Measurements from ENCODE around the gene CTDSPL. TPM values are rescaled to one million over a fixed set of nuclear protein-coding genes. Genes with fewer than 3 reads are reported as not detected.
A peak's percentile ranks its signal among the peaks of the same experiment; 100 is the strongest.

The CTDSPL gene
- total RNA-seq, 8 experiments from 2014 or later = 6.6 to 31.9 (median 12.6) TPM

GRCh38 chr3:37902674-37903073 is 41.0 kb downstream of the CTDSPL start:
- Histone ChIP-seq H3K4me3 (no peak overlapping the region), H3K4me1 (replicated peaks in 1 of 2) (peaks cover 34 to 36% of the 10 kb centered on the region in 2 donors), H3K27ac (no peak overlapping the region)
- in situ Hi-C loops (cut with MboI; ENCODE audit: low pct_unique_long_range_greater_than_20kb in 2 of 9, low sequenced_read_pairs in 9 of 9, unreplicated experiment in 9 of 9) = no loop called here
- ATAC-seq (replicated peaks in 6 of 8) = no peak
- WGBS, 10 experiments = 100% methylated on average over 2 to 4 of the region's 4 CpGs; no CpG with 5 or more reads in 5 of the 10 experiments

DNA sequence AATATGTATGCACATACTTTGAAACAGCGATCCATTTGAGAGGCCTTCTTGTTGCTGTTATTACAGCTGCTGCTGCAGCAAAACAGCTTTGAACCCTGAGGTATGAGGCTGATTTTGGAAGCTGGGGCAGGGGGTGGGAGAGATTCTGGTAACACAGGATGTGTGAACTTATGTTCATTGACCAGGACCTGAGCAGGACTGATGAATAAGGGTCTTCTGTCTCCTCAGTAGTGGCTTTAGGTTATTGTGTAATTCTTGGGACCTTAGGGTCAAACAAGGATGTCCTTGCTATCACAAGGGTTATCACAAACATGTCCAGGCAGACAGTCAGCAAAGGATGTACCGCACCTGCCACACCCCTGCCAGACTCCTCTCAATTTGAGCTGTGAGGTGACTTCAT is 41.6 kb downstream of the CTDSPL start:
- Histone ChIP-seq H3K4me1 (replicated peaks in 1 of 2) (peaks cover 34 to 41% of the 10 kb centered on the region in 2 donors), H3K4me3 (no peak overlapping the region), H3K27ac (no peak overlapping the region)
- ATAC-seq (replicated peaks in 6 of 8) = no peak
- 60 to 100% (median 93%) methylated on average over 1 of the region's 2 CpGs; no CpG with 5 or more reads in 2 of the 10 experiments for WGBS, 10 experiments
- in situ Hi-C loops (cut with MboI; ENCODE audit: low pct_unique_long_range_greater_than_20kb in 2 of 9, low sequenced_read_pairs in 9 of 9, unreplicated experiment in 9 of 9) = no loop called here

DNA sequence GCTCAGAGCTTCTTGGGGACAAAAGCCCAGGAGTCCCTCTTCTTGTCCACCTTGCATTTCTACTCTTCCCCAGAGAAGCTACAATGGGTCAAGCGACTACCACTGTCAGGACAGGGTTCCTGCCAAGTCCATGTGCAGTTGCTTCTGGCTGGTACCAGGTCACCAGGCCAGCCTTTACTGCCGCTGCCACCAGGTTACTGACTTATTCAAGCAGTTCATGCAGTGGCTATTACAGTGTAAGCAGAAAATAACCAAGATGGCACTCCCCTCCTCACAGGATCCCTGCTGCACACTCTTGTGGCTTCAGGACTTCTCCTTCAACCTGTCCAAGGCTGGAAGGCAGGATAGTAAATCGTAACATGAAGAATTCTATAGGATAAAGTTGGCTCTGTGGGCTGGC is 42.1 kb downstream of the CTDSPL start:
- WGBS, 10 experiments = 94 to 100% (median 100%) methylated on average over 2 to 3 of the region's 3 CpGs; no CpG with 5 or more reads in 7 of the 10 experiments
- in situ Hi-C loops (cut with MboI; ENCODE audit: low pct_unique_long_range_greater_than_20kb in 2 of 9, low sequenced_read_pairs in 9 of 9, unreplicated experiment in 9 of 9) = no loop called here
- peaks cover 34 to 41% of the 10 kb centered on the region in 2 donors for H3K4me1 ChIP-seq (replicated peaks in 1 of 2)
- H3K4me3 ChIP-seq = no peak overlapping the region
- ATAC-seq (replicated peaks in 6 of 8) = no peak
- H3K27ac ChIP-seq = no peak overlapping the region

- Histone ChIP-seq H3K4me1 (replicated peaks in 1 of 2) (peaks cover 34 to 41% of the 10 kb centered on the region in 2 donors), H3K4me3 (no peak overlapping the region), H3K27ac (no peak overlapping the region)
- ATAC-seq (replicated peaks in 6 of 8) = peak in 7 of 8 experiments; percentile 27 to 81 (median 52)
- WGBS, 10 experiments = 9% methylated on average over 1 of the region's 1 CpG; no CpG with 5 or more reads in 9 of the 10 experiments
- in situ Hi-C loops (cut with MboI; ENCODE audit: low pct_unique_long_range_greater_than_20kb in 2 of 9, low sequenced_read_pairs in 9 of 9, unreplicated experiment in 9 of 9) = no loop called here
Measured at GRCh38 chr3:37904601-37905000, 42.9 kb downstream of the CTDSPL start.

DNA sequence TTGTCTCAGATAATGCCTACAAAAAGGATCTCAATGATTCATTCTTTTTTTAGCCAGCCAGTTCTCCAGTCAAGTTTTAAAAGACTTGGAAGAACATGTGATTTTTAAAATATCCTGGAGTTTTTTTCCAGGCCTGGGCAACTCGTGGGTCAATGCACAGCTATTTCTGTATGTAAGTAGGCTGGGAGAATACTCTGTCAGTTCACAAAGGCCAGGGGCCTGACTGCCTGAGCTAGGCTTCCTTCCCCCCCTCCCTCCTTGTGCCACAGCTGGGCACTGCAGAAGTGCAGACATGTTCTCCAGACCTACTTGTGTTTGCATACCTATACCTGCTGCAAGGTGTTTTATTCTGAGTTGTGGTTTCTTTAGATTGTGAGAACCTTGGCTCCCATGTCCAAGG is 43.7 kb downstream of the CTDSPL start:
- no peak overlapping the region for H3K27ac ChIP-seq
- no peak overlapping the region for H3K4me3 ChIP-seq
- ATAC-seq (replicated peaks in 6 of 8) = peak in 5 of 8 experiments; percentile 43 to 67 (median 46)
- WGBS, 10 experiments = 0 to 40% (median 0%) methylated on average over 1 of the region's 1 CpG; no CpG with 5 or more reads in 5 of the 10 experiments
- H3K4me1 ChIP-seq (replicated peaks in 1 of 2) = peaks cover 34 to 41% of the 10 kb centered on the region in 2 donors
- in situ Hi-C loops (cut with MboI; ENCODE audit: low pct_unique_long_range_greater_than_20kb in 2 of 9, low sequenced_read_pairs in 9 of 9, unreplicated experiment in 9 of 9) = no loop called here

DNA sequence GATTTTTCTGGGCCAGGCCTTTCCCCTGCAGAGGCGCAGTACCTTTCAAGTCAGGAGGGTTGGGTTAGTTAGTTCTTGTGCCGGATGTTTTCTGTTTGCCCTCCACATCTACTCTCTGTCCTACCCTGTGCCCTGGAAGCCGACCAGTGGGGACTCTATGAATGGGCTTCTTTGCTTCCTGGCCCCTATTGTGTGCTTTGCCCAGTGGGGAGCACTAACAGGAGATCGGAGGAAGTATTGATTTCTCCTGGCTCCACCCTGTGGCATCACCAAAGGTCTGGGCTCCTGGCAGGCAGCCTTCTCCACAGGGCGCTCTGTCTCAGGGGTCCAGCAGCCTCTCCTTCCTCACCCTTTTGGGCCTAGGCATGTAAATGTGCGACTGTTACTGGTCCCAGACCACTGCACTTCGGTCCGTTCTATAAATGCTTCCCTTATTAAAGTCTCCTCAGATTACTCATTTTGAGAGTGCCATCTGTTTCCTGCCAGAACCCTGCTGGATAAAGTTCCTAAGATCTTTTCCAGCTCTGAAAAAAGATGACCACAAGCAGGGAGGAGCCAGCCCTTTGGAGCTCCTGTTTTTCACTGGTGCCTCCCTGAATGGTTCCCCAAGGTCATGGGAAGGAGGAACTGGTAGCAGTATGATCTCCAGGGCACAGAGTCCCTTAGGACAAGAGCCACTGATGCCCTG is 44.5 kb downstream of the CTDSPL start:
- peak in 4 of 8 experiments; percentile 11 to 52 (median 29) for ATAC-seq (replicated peaks in 6 of 8)
- peaks cover 34 to 41% of the 10 kb centered on the region in 2 donors for H3K4me1 ChIP-seq (replicated peaks in 1 of 2)
- H3K27ac ChIP-seq = peak overlapping the region in 1 of 2 donors; percentile 18
- WGBS, 10 experiments = 20 to 100% (median 70%) methylated on average over 1 to 6 of the region's 8 CpGs; no CpG with 5 or more reads in 4 of the 10 experiments
- in situ Hi-C loops (cut with MboI; ENCODE audit: low pct_unique_long_range_greater_than_20kb in 2 of 9, low sequenced_read_pairs in 9 of 9, unreplicated experiment in 9 of 9) = no loop called here
- no peak overlapping the region for H3K4me3 ChIP-seq

- peak overlapping the region in 1 of 2 donors; percentile 18 for H3K27ac ChIP-seq
- WGBS, 10 experiments = 20 to 100% (median 59%) methylated on average over 1 to 5 of the region's 5 CpGs; no CpG with 5 or more reads in 2 of the 10 experiments
- peaks cover 34 to 41% of the 10 kb centered on the region in 2 donors for H3K4me1 ChIP-seq (replicated peaks in 1 of 2)
- ATAC-seq (replicated peaks in 6 of 8) = peak in 2 of 8 experiments; percentile 11 to 24
- no peak overlapping the region for H3K4me3 ChIP-seq
- in situ Hi-C loops (cut with MboI; ENCODE audit: low pct_unique_long_range_greater_than_20kb in 2 of 9, low sequenced_read_pairs in 9 of 9, unreplicated experiment in 9 of 9) = no loop called here
Measured at GRCh38 chr3:37906734-37907282, 45.1 kb downstream of the CTDSPL start.

DNA sequence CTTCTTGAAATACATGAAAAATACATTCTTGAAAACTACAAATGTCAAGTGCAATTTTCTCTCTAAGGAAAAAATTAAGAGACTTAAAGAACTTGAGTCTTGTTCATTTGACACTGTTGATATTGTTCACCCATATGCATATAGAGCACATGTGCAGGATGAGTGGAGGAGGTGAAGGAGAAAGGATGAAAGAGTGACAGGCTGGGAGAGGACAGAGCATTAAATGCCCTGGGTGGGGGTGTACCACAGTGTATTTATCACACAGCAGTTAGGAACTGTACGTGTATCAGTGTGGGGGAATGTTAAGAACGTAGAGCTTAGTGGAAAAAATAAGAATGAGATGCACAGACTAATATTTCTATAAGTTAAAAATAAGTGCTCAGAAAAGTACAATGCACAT is 45.7 kb downstream of the CTDSPL start:
- peak in 2 of 8 experiments; percentile 10 to 30 for ATAC-seq (replicated peaks in 6 of 8)
- Histone ChIP-seq H3K27ac (no peak overlapping the region), H3K4me3 (no peak overlapping the region), H3K4me1 (replicated peaks in 1 of 2) (peaks cover 34 to 41% of the 10 kb centered on the region in 2 donors)
- WGBS, 10 experiments = 18 to 91% (median 56%) methylated on average over 1 to 2 of the region's 2 CpGs; no CpG with 5 or more reads in 1 of the 10 experiments
- in situ Hi-C loops (cut with MboI; ENCODE audit: low pct_unique_long_range_greater_than_20kb in 2 of 9, low sequenced_read_pairs in 9 of 9, unreplicated experiment in 9 of 9) = no loop called here

DNA sequence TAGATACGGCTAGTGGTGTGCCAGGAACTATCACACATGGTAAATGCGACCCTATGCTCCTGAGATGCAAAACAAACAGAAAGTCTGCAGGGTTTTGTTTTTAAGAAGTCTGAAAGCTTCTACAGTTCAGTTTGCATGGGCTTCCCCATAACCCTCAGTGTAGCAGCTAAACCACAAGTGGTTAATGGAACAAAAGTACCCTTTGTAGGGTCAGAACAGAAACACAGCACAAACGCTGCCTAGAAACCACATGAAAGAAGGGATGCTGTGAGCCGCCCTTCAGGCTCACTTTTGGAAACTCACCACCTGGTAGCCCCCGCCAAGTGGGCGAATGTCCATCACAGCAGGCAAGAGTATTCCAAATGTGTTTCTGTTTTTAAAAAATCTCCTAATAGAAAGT is 46.2 kb downstream of the CTDSPL start:
- no peak overlapping the region for H3K4me3 ChIP-seq
- in situ Hi-C loops (cut with MboI; ENCODE audit: low pct_unique_long_range_greater_than_20kb in 2 of 9, low sequenced_read_pairs in 9 of 9, unreplicated experiment in 9 of 9) = no loop called here
- H3K27ac ChIP-seq = no peak overlapping the region
- ATAC-seq (replicated peaks in 6 of 8) = peak in 2 of 8 experiments; percentile 37 to 50
- WGBS, 10 experiments = 21 to 94% (median 48%) methylated on average over 2 to 6 of the region's 6 CpGs
- peaks cover 34 to 41% of the 10 kb centered on the region in 2 donors for H3K4me1 ChIP-seq (replicated peaks in 1 of 2)

GRCh38 chr3:37909067-37909911 is 47.6 kb downstream of the CTDSPL start:
- no peak overlapping the region for H3K27ac ChIP-seq
- in situ Hi-C loops (cut with MboI; ENCODE audit: low pct_unique_long_range_greater_than_20kb in 2 of 9, low sequenced_read_pairs in 9 of 9, unreplicated experiment in 9 of 9) = no loop called here

GRCh38 chr3:37910671-37911400 is 49.2 kb downstream of the CTDSPL start:
- in situ Hi-C loops (cut with MboI; ENCODE audit: low pct_unique_long_range_greater_than_20kb in 2 of 9, low sequenced_read_pairs in 9 of 9, unreplicated experiment in 9 of 9) = no loop called here
- Histone ChIP-seq H3K4me3 (no peak overlapping the region), H3K27ac (no peak overlapping the region), H3K4me1 (replicated peaks in 1 of 2) (peaks cover 17 to 23% of the 10 kb centered on the region in 2 donors)
- WGBS, 10 experiments = 67 to 100% (median 94%) methylated on average over 1 to 4 of the region's 4 CpGs; no CpG with 5 or more reads in 3 of the 10 experiments
- ATAC-seq (replicated peaks in 6 of 8) = peak in 1 of 8 experiments; percentile 28

More at GRCh38 chr3:37909067-37909911, 47.6 kb downstream of the CTDSPL start:
- H3K4me3 ChIP-seq = no peak overlapping the region
- no peak for ATAC-seq (replicated peaks in 6 of 8)
- peaks cover 31 to 36% of the 10 kb centered on the region in 2 donors for H3K4me1 ChIP-seq (replicated peaks in 1 of 2)
- WGBS, 10 experiments = 94 to 100% (median 100%) methylated on average over 1 to 4 of the region's 5 CpGs; no CpG with 5 or more reads in 2 of the 10 experiments

GRCh38 chr3:37912052-37912733 is 50.5 kb downstream of the CTDSPL start:
- in situ Hi-C loops (cut with MboI; ENCODE audit: low pct_unique_long_range_greater_than_20kb in 2 of 9, low sequenced_read_pairs in 9 of 9, unreplicated experiment in 9 of 9) = no loop called here
- WGBS, 10 experiments = 82 to 100% (median 90%) methylated on average over 1 to 7 of the region's 9 CpGs
- peak in 2 of 8 experiments; percentile 54 to 63 for ATAC-seq (replicated peaks in 6 of 8)
- Histone ChIP-seq H3K4me1 (replicated peaks in 1 of 2) (peaks cover 5 to 9% of the 10 kb centered on the region in 2 donors), H3K27ac (no peak overlapping the region), H3K4me3 (no peak overlapping the region)
